GM19240 (cell line): ENCODE measurements around the gene LIG1.
A peak's percentile ranks its signal among the peaks of the same experiment; 100 is the strongest.

ENCODE experiments used
- DNase-seq: peaks from one replicate; pipeline ENCODE4 v3.0.0; 2011; ENCODE audit warnings: low spot score; ENCODE audit not compliant: insufficient read length

The LIG1 gene

GRCh38 chr19:48169939-48170803 lies at the start of gene LIG1, which contains the start of gene ZSWIM9:
TSS of gene LIG1 (minus strand) at chr19:48170344. CDS start at chr19:48165566, 4,778 bp downstream.
TSS of gene ZSWIM9 (plus strand) at chr19:48170680. CDS start at chr19:48171803, 1,123 bp downstream.
- DNase-seq, result peak; percentile 92

DNA sequence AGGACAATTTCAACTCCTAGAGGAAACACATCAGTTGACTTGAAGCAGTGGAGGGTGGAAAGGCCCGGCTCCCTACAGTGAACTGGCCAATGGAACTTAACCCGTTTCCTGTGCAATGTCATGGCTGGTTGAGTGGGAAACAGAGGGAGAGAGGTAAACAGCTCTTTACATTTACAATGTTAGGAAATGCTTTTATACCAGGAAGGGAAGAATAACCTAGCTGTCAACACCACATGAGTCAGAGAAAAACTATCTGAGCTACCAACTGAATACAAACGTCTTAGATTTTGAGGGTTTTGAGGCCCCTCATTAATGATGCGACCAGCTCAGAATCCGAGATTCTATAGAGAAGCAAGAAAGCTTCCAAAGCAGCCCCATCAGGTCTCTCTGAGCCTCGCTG lies 48.9 kb upstream of the LIG1 start:
- no peak for DNase-seq

DNA sequence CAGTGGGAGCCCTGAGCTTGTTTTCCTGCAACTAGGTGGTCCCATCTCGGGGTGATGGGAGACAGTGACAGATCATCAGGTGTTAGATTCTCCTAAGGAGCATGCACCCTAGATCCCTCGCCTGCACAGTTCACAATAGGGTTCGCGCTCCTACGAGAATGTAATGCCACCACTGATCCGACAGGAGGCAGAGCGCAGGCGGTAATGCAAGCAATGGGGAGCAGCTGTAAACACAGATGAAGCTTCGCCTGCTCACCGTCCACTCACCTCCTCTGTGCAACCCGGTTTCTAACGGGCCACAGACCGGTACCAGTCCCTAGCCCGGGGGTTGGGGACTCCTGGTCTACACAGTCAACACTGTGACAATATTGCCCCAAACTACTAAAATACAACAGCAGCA lies 46.8 kb upstream of the LIG1 start:
- DNase-seq, result no peak

GRCh38 chr19:48213959-48214358 lies 43.8 kb upstream of the LIG1 start:
- no peak for DNase-seq

DNA sequence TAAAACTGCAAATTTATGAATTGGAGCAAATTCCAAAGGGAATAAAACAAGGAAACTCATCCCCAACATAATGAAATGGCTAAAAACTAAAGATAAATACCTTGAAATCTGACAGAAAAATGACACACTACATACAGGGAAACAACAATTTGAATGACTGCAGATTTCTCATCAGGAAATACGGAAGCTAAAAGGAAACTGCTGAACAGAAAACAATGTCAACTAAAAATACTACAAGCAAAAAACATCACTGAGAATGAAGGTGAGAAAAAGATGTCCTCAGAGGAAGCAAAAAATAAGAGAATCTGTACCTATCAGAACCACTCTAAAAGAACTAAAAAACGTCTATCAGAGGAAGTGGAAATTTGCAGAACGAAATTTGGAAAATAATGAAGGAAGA lies 39.9 kb upstream of the LIG1 start:
- no peak for DNase-seq

DNA sequence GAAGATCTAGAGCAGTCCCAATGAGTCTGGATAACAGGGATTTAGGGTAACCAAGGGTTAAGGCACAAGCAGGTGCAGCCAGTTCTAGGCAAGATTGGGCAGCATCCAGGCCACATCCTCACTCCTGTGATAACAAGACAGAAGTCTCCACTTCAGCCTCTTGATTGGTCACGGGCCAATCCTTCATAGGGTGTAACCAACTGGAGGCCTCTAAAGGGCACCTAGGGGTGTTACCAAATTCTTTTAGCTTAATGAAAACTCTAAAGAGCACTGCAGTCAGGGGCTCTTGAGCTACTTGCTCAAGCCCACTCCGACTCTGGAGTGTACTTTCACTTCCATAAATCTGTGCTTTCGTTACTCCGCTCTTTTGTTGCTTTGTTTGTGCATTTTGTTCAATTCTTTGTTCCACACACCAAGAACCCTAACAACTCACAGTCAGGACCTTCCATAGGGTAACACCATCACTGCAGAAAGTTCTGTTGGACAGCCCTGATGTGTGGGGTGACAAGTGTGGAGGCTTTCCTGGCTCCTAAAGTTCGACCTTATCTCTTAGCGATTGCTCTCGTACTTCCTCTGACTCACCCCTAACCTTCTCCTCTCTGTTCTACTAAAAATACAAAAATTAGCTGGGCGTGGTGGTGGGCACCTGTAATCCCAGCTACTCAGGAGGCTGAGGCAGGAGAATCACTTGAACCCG lies 36.4 kb upstream of the LIG1 start:
- DNase-seq, result no peak

DNA sequence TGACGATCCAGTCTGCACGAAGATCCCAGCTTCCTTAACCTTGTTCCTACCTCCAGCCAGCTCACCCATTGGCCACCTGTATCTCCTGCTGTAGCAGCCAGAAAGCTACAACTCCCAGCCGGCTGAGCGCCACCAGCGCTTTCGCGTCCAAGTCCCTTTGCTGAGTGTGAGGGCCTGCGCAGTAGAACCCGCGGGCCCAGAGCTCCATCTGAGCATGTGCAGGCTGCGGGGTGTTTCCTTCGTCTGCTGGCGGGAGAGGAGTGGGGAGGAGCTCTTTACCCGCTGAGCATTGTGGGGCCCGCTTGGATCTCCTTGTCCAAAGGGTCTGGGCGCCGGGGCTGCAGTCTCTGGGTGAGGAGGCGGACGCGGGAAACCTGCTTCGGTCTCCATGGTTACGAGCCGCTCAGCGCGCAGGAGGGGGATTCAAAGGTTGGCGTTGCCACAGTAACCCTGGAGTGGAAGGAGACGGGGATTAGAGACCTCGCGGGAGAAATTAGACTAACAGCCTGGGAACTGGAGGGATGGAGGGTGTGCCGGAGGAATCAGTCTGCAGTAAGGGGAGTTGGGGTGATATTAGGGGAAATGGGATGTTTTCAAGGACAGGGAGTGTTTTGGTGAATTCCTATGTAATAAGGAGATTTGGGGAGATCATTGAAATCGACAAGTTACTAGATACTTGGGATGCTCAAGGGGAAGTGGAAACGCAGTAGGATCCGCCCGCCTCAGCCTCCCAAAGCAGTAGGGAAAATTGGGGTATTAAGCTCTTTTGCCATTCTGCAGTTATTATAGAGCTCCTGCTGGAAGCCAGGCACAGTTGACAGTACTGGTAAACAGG lies 33.9 kb upstream of the LIG1 start:
- DNase-seq, result peak; percentile 98

DNA sequence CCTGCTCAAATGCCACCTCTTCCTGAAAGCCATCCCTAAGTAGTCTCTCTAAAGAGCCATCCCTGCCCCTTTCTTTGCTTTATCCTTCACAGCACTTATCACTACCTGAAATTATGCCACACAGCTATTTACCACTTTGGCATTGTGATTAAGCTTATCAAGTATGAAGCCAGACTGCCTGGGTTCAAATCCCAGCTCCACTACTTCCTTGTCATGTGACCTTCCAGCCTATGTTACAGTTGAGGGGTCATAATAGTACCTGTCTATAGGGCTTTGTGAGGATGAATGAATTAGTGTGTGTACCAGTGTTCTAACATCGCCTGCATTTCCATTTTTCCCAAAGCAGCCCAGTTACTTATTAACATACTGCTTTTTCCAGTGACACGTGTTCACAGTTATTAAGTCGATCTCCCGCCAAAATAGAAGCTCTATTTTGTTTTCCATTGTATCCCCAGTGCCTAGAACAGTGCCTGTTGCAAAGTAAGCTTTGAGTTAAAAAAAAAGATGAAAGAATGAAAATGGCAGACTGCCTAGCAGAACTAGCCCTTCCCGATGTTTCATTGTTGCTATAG lies 33.2 kb upstream of the LIG1 start:
- DNase-seq, result no peak

- DNase-seq, result no peak
These were observed 27.0 kb upstream of the LIG1 start for GRCh38 chr19:48196933-48197665.

- DNase-seq, result no peak
These were observed 26.2 kb upstream of the LIG1 start for GRCh38 chr19:48196321-48196763.

DNA sequence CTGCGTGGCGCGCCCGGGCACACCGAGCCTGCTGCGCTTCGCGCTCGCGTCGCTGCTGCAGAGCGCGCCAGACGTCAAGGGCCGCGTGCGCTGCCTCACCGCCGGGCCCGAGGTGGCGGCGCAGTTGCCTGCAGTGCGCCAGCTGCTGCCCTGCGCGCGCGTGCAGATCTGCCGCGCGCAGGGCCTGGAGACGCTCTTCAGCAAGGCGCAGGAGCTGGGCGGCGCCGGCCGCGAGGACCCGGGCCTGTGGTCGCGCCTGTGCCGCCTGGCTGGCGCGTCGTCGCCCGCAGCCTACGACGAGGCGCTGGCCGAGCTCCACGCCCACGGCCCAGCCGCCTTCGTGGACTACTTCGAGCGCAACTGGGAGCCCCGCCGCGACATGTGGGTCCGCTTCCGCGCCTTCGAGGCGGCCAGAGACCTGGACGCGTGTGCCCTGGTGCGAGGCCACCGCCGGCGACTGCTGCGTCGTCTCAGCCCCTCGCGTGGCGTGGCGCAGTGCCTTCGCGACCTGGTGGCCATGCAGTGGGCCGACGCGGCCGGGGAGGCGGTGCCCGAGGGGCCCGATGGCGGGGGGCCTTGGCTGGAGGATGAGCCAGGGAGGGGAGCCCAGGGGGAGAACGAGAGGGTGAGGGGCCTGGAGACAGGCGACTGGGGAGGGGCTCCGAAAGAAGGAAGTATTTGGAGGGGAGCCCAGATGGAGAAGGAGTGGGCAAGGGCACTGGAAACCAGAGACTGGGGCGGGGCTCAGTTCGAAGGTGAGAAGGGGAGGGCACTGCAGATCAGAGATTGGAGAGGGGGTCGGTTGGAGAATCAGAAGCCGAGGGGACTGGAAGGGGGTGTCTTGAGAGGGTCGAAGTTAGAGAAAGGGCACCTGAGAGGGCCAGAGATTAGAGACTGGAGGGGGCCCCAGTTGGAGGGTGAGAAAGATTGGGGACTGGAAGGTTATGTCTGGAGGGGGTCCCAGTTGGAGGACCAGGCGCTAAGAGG lies 25.0 kb upstream of the LIG1 start:
- DNase-seq, result no peak

DNA sequence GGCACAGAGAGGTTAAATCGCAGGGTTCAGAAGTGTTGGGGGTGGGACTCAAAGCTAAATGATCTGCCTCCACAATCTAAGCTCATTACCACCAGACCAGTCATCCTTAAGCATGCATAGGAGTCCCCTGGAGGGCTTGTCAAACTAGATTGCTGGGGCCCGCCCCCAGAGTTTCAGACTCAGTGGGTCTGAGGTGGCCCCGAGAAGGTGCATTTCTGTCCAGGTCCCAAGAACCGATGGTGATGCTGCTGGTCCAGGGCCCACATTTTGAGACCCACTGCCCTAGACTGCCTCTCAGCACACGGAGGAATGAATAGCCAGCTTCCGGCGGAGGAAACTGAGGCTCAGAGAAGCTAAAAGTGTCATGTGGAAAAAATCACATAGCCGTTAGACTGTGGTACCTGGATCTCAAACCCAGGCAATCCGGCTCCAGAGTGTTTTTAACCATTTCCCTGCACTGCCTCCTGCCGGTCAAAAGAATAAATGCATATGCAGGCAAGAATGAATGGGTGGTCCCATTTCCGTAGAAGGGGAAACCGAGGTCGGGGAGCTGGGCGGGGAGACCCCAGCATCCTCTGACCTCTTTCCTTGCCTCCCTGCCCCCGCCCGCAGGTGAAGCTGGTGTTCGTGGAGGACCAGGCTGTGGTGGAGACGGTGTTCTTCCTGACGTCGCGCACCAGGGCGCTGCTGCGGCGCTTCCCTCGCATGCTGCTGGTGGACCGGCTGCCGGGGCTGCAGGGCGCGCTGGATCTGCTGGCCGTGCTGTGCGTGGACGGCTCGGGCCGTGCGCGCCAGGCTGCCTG lies 24.1 kb upstream of the LIG1 start:
- no peak for DNase-seq

DNA sequence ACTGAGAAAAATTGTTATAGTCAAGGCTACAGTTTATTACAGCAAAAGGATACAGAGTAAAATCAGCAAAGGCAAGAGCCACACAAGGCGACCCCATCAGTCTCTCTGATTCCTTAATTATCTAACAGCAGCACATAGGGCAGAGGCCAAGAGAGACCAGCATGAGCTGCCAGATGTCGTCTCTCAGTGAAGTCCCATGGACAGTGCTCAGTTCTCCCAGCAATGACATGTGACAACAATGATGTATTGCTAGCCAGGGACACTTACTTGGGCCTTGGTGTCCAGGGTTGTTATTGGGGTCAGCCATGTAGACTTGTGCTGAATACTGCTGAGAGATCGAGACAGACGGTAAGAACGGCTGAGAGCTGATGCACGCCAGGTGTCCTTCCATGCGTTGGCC lies 22.6 kb upstream of the LIG1 start:
- no peak for DNase-seq

- DNase-seq, result no peak
These were observed 20.7 kb upstream of the LIG1 start for GRCh38 chr19:48190885-48191284.

DNA sequence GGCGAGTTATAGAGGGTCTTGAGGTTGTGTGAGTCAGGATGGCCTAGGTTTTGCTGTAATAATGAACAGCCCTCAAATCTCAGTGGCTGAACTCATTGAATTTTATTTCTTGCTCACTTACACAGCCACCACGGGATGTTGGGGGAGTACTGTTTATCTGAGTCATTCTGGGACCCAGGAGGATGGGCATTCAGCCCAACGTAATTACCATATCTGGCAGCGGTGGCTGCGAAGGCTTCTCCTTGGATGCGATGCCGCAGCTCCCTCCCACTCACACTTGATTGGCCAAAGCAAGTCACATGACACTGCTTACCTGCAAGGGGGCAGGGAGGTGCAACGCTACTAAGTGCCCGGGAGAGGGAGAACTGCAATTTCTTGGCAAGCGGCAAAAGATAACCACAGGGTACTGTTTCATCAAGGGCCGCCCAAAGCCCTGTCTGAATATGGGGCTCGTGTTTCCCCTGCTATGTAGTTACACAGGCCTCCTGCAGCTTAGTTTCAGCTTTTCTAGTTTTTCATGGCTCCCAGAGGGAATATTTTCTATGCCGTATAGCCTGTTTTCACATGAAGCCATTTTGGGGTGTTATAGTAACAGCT lies 20.2 kb upstream of the LIG1 start:
- no peak for DNase-seq

DNA sequence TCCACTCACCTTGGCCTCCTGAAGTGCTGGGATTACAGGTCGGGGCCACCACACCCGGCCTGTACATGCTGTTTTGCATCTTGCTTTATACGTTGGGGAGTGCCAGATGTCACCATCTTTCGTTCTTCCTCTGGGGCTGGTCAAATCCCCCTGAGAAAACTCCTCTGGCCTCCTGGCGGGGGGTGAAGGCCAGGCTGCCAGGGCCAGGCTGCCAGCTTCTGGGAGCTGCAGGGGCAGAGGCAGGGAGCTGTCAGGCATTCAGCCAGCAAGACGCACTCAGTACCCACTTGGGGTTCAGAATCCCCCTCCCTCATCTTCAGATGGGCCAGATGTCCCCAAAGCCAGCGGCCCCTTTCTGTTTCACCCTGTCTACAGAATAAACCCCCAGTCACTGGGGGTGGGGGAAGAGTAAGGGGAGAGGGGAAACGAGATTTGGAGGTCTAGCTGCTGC lies 16.4 kb upstream of the LIG1 start:
- DNase-seq, result no peak

DNA sequence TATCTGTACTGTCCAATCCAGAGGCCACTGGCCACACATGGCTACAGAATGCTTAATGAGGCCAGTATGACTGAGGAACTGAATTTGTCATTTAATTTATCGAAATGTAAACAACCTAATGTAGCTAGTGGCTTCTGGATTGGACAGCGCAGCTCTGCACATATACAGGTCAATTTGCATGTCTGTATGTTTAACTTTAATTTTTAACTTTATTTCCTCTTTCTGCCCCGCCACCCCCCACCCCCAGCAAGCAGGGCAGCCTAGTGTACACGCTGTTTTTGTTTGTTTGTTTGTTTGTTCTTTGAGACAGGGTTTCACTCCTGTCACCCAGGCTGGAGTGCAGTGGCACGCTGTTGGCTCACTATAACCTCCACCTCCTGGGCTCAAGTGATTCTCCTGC lies 15.9 kb upstream of the LIG1 start:
- DNase-seq, result no peak

GRCh38 chr19:48183356-48183755 lies 13.2 kb upstream of the LIG1 start:
- DNase-seq, result no peak
